GM12872 (cell line): ENCODE measurements around the gene NKX2-8.

Source experiments
- TF ChIP-seq, protein P1 (sequence below): IDR thresholded peaks from 3 replicates; pipeline ENCODE4 v1.5.1; 2011; ENCODE audit warnings: low read depth, mild to moderate bottlenecking, low read length, moderate library complexity; ENCODE audit not compliant: insufficient read depth

The NKX2-8 gene

DNA sequence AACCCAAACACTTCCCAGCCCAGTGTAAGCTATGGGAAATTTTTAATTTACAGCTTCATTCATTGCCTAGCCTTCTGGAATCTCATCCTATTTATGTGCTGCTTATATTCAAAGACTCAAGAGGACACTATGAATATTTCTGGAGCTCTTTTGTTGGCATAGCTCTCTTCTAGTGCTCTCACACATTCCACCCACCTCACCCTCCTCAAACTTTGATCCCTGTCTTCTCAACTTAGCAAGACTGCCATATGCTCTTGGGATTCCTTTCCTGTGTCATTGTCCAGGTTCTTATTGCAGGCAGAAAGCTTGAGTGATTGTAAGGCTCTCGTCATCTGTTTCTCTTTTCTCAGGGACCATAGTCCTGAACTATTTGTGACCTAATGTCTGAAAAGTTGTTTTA is 44.4 kb downstream of the NKX2-8 start:
- TF ChIP-seq, protein P1, sequence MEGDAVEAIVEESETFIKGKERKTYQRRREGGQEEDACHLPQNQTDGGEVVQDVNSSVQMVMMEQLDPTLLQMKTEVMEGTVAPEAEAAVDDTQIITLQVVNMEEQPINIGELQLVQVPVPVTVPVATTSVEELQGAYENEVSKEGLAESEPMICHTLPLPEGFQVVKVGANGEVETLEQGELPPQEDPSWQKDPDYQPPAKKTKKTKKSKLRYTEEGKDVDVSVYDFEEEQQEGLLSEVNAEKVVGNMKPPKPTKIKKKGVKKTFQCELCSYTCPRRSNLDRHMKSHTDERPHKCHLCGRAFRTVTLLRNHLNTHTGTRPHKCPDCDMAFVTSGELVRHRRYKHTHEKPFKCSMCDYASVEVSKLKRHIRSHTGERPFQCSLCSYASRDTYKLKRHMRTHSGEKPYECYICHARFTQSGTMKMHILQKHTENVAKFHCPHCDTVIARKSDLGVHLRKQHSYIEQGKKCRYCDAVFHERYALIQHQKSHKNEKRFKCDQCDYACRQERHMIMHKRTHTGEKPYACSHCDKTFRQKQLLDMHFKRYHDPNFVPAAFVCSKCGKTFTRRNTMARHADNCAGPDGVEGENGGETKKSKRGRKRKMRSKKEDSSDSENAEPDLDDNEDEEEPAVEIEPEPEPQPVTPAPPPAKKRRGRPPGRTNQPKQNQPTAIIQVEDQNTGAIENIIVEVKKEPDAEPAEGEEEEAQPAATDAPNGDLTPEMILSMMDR: no peak
